Measurements from ENCODE around the gene ACSF3. TPM values are rescaled to one million over a fixed set of nuclear protein-coding genes. Genes with fewer than 3 reads are reported as not detected.

ACSF3 gene
- total RNA-seq, 1 experiment from 2014 or later = 30.8 TPM

DNA sequence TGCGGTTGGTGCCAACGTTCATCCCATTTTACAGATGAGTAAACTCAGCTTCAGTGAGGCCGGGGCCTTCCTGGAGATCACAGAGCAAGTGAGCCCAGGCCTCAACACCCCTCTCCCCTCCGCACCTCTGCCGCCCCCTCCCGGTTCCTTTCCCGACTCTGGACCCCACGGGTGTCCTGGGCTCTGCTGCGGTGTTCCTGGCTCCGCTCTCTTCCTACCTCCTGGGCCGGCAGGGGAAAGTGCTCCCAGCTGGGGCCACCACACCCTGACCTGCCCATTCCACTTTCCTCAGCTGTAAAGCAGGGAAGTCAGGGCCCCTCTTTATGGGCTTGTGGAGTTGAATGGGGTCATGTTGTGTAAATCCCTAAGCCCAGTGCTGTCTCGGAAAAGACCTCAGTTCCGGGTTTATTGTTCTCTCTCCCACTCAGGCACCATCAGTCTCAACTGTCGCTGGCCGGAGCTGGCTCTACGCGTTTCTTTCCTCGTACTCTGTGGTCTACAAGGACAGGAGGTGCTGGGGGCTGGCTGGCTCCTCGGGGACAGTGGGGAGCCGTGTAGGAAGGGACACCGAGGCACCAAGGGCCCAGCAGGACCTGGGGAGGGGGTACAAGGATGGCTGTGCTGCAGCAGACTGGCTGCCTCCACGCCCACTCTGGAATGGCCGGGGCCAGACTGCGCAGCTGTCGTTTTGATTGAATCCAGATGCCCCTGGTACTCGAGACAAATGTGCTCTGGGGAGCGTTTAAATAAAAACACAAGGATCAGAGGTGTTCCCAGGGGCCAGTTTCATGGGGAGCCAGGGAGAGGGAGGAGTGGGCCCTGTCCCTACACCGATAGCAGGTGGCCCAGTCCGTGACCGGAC lies 21.7 kb upstream of the ACSF3 start:
- CTCF ChIA-PET = interaction anchor here (0.6 kb wide), 1 partner anchor 263 kb away, joined by 3 read pairs; no protein-coding TSS in a partner anchor
- no peaks in the 10 kb centered on the region for H3K27me3 ChIP-seq (ENCODE audit: control insufficient read depth, insufficient read depth, low read length)
- TF ChIP-seq SIN3A (IDR thresholded peaks at IDR 0.05; ENCODE audit: borderline replicate concordance, insufficient read depth, low read depth, low read length) (no peak), TCF7L2 (IDR thresholded peaks at IDR 0.05; ENCODE audit: low read depth, low read length) (no peak), POLR2AphosphoS5 (IDR thresholded peaks at IDR 0.05; ENCODE audit: low read depth, low read length) (no peak)
- TF ChIP-seq, protein P1, sequence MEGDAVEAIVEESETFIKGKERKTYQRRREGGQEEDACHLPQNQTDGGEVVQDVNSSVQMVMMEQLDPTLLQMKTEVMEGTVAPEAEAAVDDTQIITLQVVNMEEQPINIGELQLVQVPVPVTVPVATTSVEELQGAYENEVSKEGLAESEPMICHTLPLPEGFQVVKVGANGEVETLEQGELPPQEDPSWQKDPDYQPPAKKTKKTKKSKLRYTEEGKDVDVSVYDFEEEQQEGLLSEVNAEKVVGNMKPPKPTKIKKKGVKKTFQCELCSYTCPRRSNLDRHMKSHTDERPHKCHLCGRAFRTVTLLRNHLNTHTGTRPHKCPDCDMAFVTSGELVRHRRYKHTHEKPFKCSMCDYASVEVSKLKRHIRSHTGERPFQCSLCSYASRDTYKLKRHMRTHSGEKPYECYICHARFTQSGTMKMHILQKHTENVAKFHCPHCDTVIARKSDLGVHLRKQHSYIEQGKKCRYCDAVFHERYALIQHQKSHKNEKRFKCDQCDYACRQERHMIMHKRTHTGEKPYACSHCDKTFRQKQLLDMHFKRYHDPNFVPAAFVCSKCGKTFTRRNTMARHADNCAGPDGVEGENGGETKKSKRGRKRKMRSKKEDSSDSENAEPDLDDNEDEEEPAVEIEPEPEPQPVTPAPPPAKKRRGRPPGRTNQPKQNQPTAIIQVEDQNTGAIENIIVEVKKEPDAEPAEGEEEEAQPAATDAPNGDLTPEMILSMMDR (IDR thresholded peaks at IDR 0.05) = no peak
- TF ChIP-seq, protein P2, sequence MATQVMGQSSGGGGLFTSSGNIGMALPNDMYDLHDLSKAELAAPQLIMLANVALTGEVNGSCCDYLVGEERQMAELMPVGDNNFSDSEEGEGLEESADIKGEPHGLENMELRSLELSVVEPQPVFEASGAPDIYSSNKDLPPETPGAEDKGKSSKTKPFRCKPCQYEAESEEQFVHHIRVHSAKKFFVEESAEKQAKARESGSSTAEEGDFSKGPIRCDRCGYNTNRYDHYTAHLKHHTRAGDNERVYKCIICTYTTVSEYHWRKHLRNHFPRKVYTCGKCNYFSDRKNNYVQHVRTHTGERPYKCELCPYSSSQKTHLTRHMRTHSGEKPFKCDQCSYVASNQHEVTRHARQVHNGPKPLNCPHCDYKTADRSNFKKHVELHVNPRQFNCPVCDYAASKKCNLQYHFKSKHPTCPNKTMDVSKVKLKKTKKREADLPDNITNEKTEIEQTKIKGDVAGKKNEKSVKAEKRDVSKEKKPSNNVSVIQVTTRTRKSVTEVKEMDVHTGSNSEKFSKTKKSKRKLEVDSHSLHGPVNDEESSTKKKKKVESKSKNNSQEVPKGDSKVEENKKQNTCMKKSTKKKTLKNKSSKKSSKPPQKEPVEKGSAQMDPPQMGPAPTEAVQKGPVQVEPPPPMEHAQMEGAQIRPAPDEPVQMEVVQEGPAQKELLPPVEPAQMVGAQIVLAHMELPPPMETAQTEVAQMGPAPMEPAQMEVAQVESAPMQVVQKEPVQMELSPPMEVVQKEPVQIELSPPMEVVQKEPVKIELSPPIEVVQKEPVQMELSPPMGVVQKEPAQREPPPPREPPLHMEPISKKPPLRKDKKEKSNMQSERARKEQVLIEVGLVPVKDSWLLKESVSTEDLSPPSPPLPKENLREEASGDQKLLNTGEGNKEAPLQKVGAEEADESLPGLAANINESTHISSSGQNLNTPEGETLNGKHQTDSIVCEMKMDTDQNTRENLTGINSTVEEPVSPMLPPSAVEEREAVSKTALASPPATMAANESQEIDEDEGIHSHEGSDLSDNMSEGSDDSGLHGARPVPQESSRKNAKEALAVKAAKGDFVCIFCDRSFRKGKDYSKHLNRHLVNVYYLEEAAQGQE (IDR thresholded peaks at IDR 0.05; ENCODE audit: insufficient read depth in 1 of 2, low read depth in 2 of 2, low read length in 1 of 2) = no peak
- ATAC-seq (no peak), DNase-seq (ENCODE audit: low read depth, low spot score) (no peak)
- H3K4me3 ChIP-seq (ENCODE audit: low read depth in 2 of 2, low read length in 2 of 2) = no peak overlapping the region
- no TSS peak for BruUV-seq (replicated peaks)
- H3K4me1 ChIP-seq (ENCODE audit: control insufficient read depth, insufficient read depth, low read length) = no peaks in the 10 kb centered on the region
- H3K9me3 ChIP-seq (ENCODE audit: control insufficient read depth, insufficient read depth, low read depth, low read length) = no peaks in the 10 kb centered on the region
- no peak overlapping the region for H3K27ac ChIP-seq (ENCODE audit: low read length)
- H3K36me3 ChIP-seq (ENCODE audit: control insufficient read depth, insufficient read depth, low read length) = no peaks in the 10 kb centered on the region
- intact Hi-C loops (cut with micrococcal nuclease; ENCODE audit: unreplicated experiment) (no loop called here), in situ Hi-C loops (cut with HindIII; ENCODE audit: low pct_unique_long_range_greater_than_20kb, low sequenced_read_pairs) (no loop called here)
- POLR2A ChIA-PET = no interaction called here

DNA sequence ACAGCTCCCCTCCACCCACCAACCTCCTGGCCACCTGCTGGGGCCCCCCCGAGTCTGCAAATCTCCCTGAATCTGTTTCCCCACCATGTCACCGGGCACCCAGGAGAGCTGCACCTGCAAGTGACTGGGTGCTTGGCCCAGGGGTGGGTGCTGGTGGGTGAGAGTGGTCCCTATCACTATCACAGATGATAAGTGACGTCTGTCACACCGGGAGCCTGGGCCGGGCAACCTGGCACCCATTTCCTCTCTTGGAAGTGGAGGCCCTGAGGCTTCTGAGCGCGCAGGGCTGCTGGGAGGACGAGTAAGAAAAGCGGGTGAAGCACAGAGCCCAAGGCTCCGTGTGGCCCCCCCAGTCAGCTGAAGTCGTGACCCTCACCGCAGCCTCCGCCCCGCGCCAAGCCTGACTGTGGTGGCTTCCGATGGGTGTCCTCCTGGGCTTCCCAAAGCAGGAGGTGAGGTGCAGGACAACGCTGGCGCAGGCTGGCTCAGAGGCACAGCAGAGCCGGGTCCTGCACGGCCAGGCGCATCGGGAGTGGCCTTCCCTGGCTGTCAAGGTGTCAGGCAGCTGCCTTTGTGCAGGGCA lies 21.0 kb upstream of the ACSF3 start:
- POLR2A ChIA-PET = no interaction called here
- DNase-seq (ENCODE audit: low read depth, low spot score) = no peak
- intact Hi-C loops (cut with micrococcal nuclease; ENCODE audit: unreplicated experiment) (no loop called here), in situ Hi-C loops (cut with HindIII; ENCODE audit: low pct_unique_long_range_greater_than_20kb, low sequenced_read_pairs) (no loop called here)
- Histone ChIP-seq H3K27me3 (ENCODE audit: control insufficient read depth, insufficient read depth, low read length) (no peaks in the 10 kb centered on the region), H3K4me1 (ENCODE audit: control insufficient read depth, insufficient read depth, low read length) (no peaks in the 10 kb centered on the region), H3K36me3 (ENCODE audit: control insufficient read depth, insufficient read depth, low read length) (no peaks in the 10 kb centered on the region), H3K27ac (ENCODE audit: low read length) (no peak overlapping the region), H3K9me3 (ENCODE audit: control insufficient read depth, insufficient read depth, low read depth, low read length) (no peaks in the 10 kb centered on the region), H3K4me3 (ENCODE audit: low read depth in 2 of 2, low read length in 2 of 2) (no peak overlapping the region)
- CTCF ChIA-PET = no interaction called here
- TF ChIP-seq SIN3A (IDR thresholded peaks at IDR 0.05; ENCODE audit: borderline replicate concordance, insufficient read depth, low read depth, low read length) (no peak), TCF7L2 (IDR thresholded peaks at IDR 0.05; ENCODE audit: low read depth, low read length) (no peak), POLR2AphosphoS5 (IDR thresholded peaks at IDR 0.05; ENCODE audit: low read depth, low read length) (no peak)
- TF ChIP-seq, protein P1 (IDR thresholded peaks at IDR 0.05) = no peak
- TF ChIP-seq, protein P2 (IDR thresholded peaks at IDR 0.05; ENCODE audit: insufficient read depth in 1 of 2, low read depth in 2 of 2, low read length in 1 of 2) = no peak
- no peak for ATAC-seq
- BruUV-seq (replicated peaks) = no TSS peak

Data from Panc1 (cell line).